DLD1 (cell line): Measurements from ENCODE around the gene AMHR2.
"Not testable (repeated sequence)": the region's sequence is repeated elsewhere in the genome, so short reads cannot be mapped to it uniquely, and the experiment has no call there.

Experiments used
- in situ Hi-C: cut with HindIII; loops from 2 replicates; pipeline ENCODE4 v1.10.0; 2017; ENCODE audit warnings: low sequenced_read_pairs

Gene AMHR2

DNA sequence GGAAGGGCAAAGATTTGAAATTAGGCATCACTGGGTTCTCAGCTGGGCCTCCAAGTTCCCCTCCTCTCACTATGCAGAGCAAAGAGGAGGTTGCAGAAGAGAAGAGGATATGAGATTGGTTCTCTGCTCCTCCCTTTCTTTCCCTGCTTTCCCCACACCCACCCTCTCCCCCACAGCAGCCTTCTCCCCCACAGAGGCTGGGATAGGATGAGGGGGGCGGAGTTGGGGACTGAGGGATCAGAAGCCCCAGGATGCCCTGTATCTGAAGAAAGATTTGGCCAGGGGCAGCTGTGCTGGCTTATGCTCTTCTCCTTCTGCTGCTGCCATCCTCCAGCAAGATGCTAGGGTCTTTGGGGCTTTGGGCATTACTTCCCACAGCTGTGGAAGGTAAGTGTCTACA, at the start of gene AMHR2:
Gene AMHR2, plus strand, starts transcription at position 259 of the 400 bp plus-strand sequence. Its CDS starts 80 bp downstream, at position 339.
- in situ Hi-C loops = no loop called here

DNA sequence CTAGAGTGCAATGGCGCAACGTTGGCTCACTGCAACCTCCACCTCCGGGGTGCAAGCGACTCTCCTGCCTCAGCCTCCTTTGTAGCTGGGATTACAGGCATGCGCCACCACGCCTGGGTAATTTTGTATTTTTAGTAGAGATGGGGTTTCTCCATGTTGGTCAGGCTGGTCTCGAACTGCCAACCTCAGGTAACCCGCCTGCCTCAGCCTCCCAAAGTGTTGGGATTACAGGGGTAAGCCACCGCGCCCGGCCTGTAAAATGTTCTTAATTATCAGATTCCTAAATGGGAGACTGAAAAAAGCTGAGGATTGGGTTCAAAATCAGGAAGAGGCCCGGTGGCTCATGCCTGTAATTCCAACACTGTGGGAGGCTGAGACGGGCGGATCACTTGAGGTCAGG, 49.4 kb upstream of the AMHR2 start:
- in situ Hi-C loops = not testable (repeated sequence)

DNA sequence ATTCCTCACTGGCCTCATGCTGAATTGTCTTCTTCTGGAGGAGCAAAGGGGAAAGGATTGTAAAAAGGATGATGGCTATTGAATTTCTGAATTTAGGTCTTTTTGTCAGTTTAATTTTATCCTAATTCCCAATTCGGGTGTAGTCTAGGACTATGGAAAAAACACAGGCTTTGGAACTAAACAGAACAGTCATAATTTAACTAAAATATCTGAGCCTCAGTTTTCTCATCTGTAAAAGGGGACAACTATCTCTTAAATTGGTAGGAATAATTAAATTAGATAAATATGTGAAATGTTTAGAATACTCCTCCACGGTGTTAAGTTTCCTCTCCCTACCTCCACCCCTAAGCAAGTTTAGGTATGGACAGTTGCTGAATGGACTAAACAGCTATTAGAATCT, 46.9 kb upstream of the AMHR2 start:
- in situ Hi-C loops = no loop called here

DNA sequence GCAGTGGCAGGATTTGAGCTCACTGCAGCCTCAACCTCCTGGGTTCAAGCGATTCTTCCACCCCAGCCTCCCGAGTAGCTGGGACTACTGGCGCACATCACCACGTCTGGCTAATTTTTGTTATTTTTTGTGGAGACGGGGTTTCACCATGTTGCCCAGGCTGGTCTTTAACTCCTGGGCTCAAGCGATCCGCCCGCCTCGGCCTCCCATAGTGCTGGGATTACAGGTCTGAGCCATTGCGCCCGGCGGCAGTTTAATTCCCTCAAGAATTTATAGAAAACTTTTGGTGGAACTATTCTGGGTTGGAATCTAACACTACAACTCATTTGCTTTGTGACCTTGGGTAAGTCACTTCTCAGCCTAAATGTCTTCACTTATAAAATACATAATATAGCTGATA, 45.4 kb upstream of the AMHR2 start:
- in situ Hi-C loops = no loop called here

DNA sequence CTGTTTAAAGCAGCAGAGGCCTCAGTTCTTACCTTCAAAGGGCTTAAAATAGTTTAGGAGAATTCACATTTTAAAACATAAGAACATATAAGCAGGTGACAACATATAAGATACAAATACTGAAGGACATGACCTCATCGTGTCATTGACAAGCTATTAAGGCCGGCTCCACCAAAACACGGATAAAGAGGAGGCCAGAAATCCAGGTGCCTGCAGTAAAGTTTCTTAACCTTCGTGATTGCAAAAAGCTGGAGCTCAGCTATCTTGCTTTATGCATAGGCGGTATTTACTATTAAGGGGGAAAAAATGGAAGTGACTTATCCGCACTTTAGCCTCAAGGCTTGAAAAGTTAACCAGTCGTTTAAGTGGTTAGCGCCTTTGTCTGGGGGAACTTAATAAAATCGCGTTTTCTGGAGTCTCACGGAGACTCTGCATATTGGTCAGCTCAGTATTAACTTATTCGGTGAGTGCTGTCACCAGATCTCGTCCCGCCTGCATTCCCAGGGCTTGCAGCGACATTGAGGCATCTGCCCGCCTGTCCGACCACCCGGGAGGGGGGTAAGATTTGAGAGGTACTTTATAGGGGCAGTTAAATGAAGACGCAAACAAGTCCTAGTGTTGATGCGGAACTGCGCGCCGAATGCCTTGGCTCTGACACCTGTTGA, 44.8 kb upstream of the AMHR2 start:
- in situ Hi-C loops = no loop called here

DNA sequence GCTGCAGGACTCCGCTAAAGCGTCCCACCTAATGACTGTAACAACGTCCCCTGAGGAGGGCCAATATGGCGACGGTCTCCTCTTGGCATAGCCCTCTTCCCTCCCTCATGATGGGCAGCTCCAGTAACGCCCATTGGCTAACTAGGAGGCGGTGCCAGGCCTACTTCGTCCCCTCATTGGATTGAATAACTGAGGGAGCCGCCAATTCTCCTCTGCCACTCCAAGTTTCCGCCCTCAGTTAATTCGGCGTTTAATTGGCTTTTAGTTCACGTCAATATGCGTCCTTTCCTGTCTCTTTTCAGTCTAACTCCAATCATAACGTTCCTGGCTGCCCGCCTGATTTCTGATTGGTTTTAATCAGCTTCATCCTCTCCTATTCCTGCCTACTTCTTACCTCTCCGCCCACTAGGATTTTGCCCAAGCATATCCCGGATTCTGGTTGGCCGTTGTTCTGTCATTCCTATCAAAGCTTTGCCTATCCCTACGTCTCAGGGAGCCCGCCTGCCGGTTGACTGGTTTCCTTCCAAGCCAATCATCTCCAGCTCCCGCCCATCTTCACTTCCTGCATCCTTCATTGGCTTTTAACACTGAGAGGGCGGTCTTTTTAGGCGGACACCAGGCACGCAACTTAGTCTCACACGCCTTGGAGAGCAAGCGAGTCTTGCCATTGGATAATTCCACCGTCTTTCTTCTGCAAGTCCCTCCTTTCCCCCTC, 44.1 kb upstream of the AMHR2 start:
- in situ Hi-C loops = no loop called here

DNA sequence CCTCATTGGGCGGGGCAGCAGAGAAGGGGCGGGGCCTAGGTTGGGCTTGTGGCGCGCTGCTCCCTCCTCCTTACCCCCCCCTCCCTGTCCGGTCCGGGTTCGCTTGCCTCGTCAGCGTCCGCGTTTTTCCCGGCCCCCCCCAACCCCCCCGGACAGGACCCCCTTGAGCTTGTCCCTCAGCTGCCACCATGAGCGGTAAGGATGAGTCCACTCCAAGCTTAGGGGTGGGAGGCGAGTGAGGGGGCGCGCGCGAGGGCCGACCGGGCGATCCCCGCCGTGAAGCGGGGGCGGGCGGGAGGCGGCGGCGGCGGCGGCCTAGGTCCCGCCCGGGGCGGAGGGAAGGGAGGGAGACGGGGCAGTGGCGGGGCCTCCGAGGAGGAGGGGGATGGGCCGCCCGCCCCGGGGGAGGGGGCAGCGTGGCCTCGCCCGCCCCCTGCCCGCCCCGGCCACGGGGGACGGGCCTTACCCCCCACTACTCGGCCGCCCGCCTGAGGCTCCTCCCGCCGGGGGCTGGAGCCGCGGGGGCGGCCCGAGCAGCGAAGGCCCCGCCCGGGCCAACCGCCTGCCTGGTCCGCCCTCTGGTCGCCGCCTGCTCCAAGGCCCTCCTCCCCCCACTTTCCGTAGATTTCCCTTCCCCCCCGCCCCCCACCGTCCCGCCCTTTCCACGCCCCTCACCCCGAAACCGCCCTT, 43.4 kb upstream of the AMHR2 start, which contains the start of gene SP1:
Gene SP1, plus strand, starts transcription at position 73 of the 690 bp plus-strand sequence. Its CDS starts 116 bp downstream, at position 189.
- in situ Hi-C loops = no loop called here

DNA sequence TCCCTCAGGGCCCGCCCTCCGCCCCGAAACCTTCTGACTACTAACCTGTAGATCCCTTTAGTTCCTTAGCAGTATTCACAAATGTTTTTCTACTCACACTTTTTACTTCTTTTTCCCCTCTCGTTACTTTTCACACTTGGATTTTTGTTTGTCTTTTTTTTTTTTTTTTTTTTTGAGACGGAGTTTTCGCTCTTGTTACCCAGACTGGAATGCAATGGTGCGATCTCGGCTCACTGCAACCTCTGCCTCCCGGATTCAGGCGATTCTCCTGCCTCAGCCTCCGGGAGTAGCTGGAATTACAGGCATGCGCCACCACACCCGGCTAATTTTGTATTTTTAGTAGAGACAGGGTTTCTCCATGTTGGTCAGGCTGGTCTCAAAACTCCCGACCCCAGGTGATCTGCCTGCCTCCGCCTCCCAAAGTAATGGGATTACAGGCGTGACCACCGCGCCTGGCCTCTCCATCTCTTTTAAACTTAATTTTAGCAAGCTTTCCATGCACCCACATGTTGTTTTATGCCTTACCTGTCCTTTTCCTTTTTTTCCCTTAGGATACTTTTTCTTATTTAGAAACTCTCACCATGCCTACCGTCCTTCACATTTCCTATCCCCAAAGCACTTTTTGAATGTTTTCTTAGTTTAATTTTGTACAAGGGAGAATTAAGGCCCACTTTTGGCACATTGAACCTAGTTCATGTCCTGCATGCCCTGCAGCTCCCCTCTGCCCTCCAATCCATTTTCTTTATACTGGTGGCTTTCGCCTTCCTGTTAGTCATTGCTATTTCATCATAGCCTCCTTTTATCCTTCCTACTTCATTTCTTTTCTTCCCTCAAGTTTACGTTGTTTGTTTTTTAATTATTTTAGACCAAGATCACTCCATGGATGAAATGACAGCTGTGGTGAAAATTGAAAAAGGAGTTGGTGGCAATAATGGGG, 42.6 kb upstream of the AMHR2 start:
- in situ Hi-C loops = no loop called here

DNA sequence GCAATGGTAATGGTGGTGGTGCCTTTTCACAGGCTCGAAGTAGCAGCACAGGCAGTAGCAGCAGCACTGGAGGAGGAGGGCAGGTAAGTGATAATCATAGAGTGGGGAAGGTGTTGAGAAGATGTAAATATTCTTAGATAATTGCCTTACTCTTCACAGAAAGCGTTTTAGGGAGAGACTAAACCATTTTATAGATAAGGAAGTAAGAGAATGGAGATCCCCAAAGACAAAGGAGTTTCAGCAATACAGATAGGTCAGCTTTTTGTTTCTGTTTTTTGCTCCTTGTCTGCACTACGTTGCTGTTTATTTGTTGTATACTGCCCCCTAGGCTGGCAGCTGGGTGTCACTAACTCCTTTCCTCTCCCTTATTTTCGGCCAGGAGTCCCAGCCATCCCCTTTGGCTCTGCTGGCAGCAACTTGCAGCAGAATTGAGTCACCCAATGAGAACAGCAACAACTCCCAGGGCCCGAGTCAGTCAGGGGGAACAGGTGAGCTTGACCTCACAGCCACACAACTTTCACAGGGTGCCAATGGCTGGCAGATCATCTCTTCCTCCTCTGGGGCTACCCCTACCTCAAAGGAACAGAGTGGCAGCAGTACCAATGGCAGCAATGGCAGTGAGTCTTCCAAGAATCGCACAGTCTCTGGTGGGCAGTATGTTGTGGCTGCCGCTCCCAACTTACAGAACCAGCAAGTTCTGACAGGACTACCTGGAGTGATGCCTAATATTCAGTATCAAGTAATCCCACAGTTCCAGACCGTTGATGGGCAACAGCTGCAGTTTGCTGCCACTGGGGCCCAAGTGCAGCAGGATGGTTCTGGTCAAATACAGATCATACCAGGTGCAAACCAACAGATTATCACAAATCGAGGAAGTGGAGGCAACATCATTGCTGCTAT, 41.7 kb upstream of the AMHR2 start:
- in situ Hi-C loops = no loop called here

DNA sequence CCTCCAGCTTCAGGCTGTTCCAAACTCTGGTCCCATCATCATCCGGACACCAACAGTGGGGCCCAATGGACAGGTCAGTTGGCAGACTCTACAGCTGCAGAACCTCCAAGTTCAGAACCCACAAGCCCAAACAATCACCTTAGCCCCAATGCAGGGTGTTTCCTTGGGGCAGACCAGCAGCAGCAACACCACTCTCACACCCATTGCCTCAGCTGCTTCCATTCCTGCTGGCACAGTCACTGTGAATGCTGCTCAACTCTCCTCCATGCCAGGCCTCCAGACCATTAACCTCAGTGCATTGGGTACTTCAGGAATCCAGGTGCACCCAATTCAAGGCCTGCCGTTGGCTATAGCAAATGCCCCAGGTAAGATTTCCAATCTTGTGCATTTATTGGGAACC, 40.4 kb upstream of the AMHR2 start:
- in situ Hi-C loops = no loop called here

DNA sequence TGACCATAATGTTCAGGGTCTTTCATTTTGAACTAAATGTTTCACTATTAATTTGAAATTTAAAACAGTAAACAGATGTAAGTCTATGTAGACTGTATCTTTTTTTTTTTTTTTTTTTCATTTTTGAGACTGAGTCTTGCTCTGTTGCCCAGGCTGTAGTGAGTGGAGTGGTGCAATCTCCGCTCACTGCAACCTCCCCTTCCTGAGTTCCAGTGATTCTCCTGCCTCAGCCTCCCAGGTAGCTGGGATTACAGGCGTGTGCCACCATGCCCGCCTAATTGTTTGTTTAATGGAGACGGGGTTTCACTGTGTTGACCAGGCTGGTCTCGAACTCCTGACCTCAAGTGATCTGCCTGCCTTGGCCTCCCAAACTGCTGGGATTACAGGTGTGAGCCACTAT, 37.3 kb upstream of the AMHR2 start:
- in situ Hi-C loops = not testable (repeated sequence)

DNA sequence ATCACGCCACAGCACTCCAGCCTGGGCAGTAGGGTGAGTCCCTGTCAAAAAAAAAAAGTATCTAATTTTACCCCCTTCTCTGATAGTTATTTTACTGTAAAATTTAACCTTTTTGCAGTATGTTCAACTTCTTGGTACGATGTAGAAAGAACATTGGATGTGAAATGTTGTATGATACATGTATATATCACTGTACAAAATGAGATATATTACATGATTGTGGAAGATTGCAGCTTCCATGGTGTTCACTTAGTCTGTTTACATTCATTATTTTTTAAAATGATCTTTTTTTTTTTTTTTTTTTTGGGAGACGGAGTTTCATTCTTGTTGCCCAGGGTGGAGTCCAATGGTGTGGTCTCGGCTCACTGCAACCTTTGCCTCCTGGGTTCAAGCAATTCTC, 34.7 kb upstream of the AMHR2 start:
- in situ Hi-C loops = no loop called here

DNA sequence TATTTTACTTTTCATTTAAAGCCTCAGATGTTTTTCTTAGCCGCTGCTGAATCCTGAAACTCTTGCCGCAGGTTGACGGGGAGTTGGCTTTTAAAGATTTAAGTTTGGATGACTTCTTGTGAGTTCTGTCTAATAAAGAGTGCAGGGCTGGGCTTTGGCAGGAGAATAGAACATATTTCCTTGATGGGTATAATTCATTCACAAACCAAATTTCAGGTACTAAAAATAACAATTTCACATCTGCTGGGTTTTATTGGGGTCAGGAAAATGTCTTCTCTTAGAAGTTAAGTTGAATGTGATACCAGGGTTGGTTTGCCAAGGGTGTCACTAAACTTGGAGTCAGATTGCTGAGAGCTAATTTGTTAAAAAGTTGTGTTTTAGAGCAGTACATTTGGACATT, 34.0 kb upstream of the AMHR2 start:
- in situ Hi-C loops = no loop called here

DNA sequence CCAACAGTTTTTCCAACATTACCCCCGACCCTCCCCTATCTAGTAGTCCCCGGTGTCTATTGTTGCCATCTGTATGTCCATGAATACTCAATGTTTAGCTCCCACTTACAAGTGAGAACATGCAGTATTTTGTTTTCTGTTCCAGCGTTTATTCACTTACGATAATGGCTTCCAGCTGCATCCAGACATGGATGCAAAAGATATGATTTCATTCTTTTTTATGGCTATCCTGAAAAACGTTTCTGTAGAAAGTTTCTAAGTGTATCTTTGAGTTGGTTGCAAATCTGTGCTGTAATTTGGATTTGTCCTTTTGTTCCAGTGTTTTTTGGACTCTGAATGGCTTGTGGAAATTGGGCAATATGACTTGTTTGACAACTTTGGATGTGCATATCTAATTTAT, 31.9 kb upstream of the AMHR2 start:
- in situ Hi-C loops = no loop called here

DNA sequence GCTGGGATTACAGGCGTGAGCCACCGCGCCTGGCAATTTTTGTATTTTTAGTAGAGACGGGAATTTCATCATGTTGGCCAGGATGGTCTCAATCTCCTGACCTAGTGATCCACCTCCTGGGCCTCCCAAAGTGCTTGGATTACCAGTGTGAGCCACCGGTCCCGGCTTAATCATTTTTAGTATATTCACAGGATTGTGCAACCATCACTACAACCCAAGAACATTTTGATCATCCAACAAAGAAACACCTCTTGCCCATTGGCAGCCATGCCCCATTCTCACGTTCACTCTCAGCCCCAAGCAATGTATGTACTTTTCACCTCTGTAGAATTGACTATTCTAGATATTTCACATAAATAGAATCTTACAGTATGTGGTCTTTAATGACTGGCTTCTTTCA, 23.8 kb upstream of the AMHR2 start:
- in situ Hi-C loops = no loop called here

DNA sequence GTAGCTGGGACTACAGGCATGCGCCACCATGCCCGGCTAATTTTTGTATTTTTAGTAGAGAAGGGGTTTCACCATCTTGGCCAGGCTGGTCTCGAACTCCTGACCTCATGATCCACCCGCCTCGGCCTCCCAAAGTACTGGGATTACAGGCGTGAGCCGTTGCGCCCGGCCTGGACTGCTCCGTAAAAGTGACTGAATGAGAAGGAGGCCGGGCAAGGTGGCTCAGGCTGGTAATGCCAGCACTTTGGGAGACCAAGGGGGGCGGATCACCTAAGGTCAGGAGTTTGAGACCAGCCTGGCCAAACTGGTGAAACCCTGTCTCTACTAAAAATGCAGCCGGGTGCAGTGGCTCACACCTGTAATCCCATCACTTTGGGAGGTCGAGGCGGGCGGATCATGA, 21.3 kb upstream of the AMHR2 start:
- in situ Hi-C loops = not testable (repeated sequence)

DNA sequence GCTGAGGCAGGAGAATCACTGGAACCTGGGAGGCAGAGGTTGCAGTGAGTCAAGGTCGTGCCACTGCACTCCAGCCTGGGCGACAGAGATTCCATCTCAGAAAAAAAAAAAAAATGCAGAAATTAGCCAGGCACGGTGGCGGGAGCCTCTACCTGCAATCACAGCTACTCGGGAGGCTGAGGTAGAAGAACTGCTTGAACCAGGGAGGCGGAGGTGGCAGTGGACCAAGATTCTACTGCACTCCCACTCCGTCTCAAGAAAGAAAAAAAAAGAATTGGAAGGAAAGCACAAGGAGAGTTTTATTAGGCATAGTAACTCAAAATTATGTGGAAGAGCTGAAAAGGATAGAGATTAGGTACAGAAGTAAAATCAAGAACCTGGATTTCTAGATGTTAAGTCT, 20.8 kb upstream of the AMHR2 start:
- in situ Hi-C loops = no loop called here

DNA sequence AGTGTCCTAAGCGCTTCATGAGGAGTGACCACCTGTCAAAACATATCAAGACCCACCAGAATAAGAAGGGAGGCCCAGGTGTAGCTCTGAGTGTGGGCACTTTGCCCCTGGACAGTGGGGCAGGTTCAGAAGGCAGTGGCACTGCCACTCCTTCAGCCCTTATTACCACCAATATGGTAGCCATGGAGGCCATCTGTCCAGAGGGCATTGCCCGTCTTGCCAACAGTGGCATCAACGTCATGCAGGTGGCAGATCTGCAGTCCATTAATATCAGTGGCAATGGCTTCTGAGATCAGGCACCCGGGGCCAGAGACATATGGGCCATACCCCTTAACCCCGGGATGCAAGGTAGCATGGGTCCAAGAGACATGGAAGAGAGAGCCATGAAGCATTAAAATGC, 12.7 kb upstream of the AMHR2 start:
- in situ Hi-C loops = no loop called here

DNA sequence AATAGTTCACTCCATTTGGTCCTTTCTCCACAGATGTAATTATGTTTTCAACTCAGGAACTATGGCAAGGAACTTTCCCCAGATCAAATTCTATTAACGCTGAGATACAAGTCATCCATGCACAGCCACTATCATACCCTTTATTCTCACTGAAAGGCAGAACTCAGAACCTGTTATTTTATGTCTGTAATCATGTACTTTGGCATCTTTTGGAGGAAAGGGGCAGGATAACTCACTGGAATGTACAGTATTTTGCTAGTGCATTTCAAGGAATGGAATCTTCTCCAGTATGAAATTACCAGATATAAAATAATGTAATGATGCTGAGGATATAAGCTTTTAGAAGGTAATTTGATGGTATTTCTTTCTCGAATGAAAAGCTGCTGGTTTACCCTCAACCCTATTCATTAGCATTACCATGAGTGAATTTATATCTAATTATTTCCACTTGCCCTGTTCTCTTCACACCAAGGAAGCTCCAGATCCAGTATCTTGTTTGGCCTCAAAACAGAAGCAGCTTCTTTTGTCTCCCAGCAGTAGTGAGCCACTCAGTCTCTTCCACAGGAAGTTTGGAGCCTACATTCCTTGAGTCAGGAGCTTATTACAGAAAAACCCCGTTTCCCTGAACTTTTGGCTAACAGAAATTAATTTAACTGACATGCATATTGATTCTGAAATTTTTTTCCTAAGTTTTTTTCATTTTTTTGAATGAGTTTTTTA, 10.0 kb upstream of the AMHR2 start:
- in situ Hi-C loops = no loop called here
